Ramos (cell line): ENCODE data around the gene WEE1.

Source experiments
- in situ Hi-C: fragments of 300-500 bp; cut with MboI; formaldehyde crosslinking; loops from one replicate; pipeline ENCODE4 v1.14.3; 2022; ENCODE audit warnings: low sequenced_read_pairs; ENCODE audit not compliant: unreplicated experiment

Gene WEE1

GRCh38 chr11:9590717-9591116 lies 17.2 kb downstream of the WEE1 start:
- in situ Hi-C loops, result no loop called here

- in situ Hi-C loops, result no loop called here
Measured at GRCh38 chr11:9594267-9595046, 21.0 kb downstream of the WEE1 start.

DNA sequence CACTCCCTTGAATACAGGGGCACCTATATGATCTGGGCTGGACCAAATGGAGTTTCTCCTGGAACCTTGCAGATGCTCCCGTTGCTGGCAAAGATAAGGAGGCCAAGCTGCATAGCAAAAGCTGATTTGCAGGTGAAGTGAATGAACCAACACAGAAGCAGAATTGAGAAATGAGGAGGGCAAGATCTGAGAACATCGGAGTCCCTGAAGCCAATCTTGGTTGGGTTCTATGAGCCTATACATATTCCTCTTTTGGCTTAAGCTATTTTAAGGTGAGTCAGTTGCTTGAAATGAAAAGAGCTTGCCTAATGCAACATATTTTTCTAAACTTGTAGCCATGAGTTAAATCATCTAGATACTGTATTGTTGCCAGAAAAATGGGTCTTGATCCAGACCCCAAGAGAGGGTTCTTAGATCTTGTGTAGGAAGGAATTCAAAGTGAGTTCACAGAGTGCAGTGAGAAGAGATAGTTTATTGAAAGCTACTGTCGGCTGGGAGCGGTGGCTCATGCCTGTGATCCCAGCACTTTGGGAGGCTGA lies 23.5 kb downstream of the WEE1 start:
- in situ Hi-C loops, result no loop called here

- in situ Hi-C loops, result loop anchor here (25.0 kb wide), 1 partner anchor 862 kb away; the partner anchor contains the start of gene AMPD3
Measured at GRCh38 chr11:9600166-9600565, 26.7 kb downstream of the WEE1 start.

DNA sequence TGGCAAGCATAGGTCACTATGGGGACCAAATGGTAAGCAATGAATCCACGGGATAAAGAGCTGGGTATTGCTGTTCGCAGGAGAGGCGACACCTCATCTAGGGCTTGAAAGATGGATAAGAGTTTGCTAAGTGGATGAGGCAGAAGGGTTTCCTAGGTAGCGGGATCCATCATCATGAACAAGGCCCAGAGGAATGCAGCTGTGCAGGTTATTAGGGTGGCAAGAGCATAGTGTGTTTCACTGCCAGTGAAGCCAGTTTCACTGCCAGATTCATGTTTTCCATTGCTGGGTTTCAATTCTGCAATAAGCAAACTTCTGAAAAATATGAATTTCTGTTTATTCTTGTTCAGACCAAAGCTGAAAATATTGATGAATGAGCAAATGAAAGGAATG lies 27.2 kb downstream of the WEE1 start:
- in situ Hi-C loops, result loop anchor here (25.0 kb wide), 1 partner anchor 862 kb away; the partner anchor contains the start of gene AMPD3

- in situ Hi-C loops, result loop anchor here (25.0 kb wide), 1 partner anchor 861 kb away; the partner anchor contains the start of gene AMPD3
Measured at GRCh38 chr11:9601037-9601875, 27.8 kb downstream of the WEE1 start.

GRCh38 chr11:9601876-9602199 lies 28.4 kb downstream of the WEE1 start:
- in situ Hi-C loops, result loop anchor here (25.0 kb wide), 1 partner anchor 860 kb away; the partner anchor contains the start of gene AMPD3

GRCh38 chr11:9603214-9603613 lies 29.7 kb downstream of the WEE1 start:
- in situ Hi-C loops, result loop anchor here (25.0 kb wide), 1 partner anchor 859 kb away; the partner anchor contains the start of gene AMPD3

GRCh38 chr11:9604134-9604533 lies 30.7 kb downstream of the WEE1 start:
- in situ Hi-C loops, result loop anchor here (25.0 kb wide), 1 partner anchor 858 kb away; the partner anchor contains the start of gene AMPD3

DNA sequence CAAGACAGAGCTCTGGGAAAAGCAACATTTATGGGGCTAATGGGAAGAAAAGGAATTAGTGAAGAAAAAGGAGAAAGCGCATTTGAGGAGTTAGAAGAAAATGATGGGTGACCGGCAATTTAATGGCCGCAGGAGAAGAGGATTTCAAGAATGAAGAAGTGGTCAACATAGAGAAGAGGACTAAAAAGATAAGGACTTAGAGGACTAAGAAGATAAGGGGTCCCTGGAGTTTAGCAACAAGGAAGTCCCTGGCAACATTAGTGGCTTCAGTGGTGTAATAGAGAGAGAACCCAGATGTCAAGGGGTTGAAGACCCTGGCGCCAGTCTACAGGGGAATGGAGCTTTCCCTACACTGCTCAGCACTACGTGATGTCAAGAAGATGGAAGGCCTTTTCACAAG lies 32.3 kb downstream of the WEE1 start:
- in situ Hi-C loops, result loop anchor here (25.0 kb wide), 1 partner anchor 857 kb away; the partner anchor contains the start of gene AMPD3

DNA sequence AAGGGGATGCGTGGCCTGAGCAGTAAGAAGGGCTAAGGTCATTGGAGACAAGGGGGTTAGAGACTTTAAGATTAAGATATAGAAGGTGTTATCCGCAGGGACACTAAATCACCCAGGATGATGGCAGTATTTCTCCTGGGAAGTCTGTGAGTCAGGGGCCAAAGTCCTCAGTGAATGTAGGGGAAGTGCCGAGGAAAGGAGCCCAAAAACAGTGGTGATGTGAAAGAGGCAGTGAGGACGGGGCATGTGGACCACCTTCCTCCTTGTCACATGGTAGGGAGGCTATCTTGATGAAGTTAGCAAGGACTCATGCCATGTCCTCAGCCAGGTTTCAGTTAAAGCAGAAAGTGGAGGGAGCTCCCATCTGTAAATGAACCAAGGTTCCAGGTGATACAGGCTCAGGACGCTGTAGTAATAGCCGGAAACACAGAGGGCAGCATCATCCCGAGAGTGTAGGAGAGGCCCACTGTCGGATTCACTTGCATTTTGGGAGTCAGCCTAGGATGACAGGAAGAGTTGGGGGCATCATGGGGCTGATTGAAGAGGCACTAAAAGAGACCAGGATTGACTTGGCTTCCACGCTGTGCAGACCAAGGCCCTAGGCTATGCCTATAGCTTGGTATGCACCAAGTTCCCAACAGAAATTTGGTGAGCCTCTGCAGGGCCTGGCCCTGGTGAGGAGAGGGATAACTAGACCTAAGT lies 33.5 kb downstream of the WEE1 start:
- in situ Hi-C loops, result loop anchor here (25.0 kb wide), 1 partner anchor 855 kb away; the partner anchor contains the start of gene AMPD3

GRCh38 chr11:9607511-9607899 lies 34.0 kb downstream of the WEE1 start:
- in situ Hi-C loops, result loop anchor here (25.0 kb wide), 1 partner anchor 855 kb away; the partner anchor contains the start of gene AMPD3

DNA sequence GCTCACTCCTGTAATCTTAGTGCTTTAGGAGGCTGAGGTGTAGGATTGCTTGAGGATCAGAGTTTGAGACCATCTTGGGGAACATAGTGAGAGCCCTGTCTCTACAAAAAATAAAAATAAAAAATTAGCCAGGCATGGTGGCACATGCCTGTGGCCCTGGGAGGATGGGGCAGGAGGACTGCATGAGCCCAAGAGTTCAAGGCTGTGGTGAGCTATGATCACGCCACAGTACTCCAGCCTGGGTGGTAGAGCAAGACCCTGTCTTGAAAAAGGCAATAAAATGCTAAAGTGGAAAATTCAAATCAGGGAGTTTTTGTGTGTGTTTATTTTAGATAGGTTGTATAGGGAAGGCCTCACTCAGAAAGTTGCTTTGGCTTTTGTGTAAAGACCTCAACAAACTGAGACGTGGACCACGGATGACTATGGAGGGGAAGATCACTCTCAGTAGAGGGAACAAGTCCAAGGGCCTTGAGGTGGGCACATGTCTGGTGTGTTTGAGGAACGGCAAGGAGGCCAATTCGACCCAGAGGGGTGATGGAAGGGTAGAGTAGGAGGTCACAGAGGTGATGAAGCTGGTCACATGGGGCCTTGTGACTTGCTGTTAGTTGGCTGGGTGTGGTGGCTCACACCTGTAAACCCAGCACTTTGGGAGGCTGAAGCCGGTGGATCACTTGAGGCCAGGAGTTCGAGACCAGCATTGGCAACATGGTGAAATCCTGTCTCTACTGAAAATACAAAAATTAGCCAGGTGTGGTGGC lies 35.7 kb downstream of the WEE1 start:
- in situ Hi-C loops, result loop anchor here (25.0 kb wide), 1 partner anchor 853 kb away; the partner anchor contains the start of gene AMPD3

GRCh38 chr11:9609841-9610240 lies 36.4 kb downstream of the WEE1 start:
- in situ Hi-C loops, result loop anchor here (5.0 to 25.0 kb wide), 4 partner anchors 82 to 852 kb away; partner anchors contain the start of gene AMPD3

- in situ Hi-C loops, result loop anchor here (5.0 to 25.0 kb wide), 4 partner anchors 79 to 849 kb away; partner anchors contain the start of gene AMPD3
Measured at GRCh38 chr11:9613118-9613829, 39.8 kb downstream of the WEE1 start.

DNA sequence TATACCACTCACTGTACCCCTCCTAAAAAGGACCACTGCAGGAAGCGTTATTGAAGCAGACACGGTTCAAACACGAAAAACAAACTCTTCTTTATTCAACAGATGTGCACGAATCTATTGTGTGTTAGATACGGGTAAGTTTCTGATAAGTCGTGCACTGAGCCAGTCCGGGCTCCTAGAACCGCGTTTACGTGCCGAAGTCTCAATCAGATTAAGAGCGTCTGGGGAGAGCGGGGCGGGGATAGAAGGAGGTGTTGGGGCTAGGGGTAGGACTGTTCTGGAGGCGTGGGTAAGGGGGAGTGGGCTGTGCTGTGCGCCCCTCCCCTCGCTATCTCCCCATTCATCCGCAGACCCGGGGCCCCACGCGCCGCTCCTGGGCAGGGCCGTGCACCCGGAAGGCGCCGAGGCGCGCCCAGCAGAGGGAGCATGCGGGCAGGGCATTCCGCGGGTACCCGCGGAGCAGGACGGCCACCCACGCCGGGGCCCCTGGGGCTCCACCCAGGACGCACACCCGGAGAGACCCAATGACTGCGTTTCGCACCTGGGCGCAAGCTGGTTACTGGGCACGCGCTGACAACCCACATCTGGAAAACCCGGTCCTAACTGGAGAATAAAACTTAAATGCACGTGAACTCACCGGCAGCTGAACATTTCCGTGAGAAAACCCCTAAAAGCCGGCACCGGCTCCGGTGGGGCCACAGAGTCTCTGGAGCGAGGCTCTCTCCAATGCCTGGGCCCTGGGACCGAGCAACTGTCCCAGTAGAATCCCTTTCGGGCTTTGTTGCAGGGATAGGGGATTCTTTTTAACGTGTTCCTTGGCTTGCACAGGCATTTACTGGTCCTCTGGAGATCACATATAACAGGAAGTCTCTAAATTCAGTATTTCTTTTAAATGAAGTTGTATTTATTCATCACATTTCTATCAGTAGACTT lies 40.6 kb downstream of the WEE1 start:
- in situ Hi-C loops, result loop anchor here (5.0 to 25.0 kb wide), 4 partner anchors 78 to 848 kb away; partner anchors contain the start of gene AMPD3

DNA sequence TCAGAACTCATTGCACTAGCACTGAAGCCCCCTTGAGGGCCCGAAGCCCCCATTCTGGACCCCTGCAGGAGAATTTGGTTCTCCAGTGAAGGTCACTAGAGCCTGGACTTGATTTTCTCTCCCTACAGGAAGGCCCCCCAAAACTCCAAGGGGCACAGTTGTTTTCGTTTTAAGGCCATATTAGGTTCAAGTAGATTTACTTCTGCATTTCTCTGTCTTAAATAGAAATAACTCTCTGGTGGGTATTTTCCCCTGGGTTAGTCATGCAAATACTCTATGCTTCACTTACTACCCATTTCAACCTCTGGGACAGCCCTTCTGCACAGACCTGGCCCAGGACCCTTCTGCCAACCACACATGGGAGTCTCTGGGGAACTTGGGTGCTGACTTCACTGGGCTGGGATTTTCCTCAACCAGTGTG lies 41.6 kb downstream of the WEE1 start:
- in situ Hi-C loops, result loop anchor here (5.0 to 25.0 kb wide), 4 partner anchors 132 to 847 kb away; partner anchors contain the start of gene AMPD3
